Mucosa of stomach (tissue), 1 donor: ENCODE results near the gene HARBI1.
"Not testable (repeated sequence)": the region's sequence is repeated elsewhere in the genome, so short reads cannot be mapped to it uniquely, and the experiment has no call there.

Source experiments
- H3K27me3 ChIP-seq: one replicate; pipeline ENCODE4 v1.7.0; 2013; ENCODE audit warnings: mild to moderate bottlenecking, low read length; ENCODE audit not compliant: control insufficient read depth, insufficient read depth
- H3K36me3 ChIP-seq: one replicate; pipeline ENCODE4 v1.7.0; 2013; ENCODE audit warnings: low read length; ENCODE audit not compliant: control insufficient read depth, insufficient read depth
- H3K4me1 ChIP-seq: one replicate; pipeline ENCODE4 v1.7.0; 2013; ENCODE audit warnings: mild to moderate bottlenecking, low read length; ENCODE audit not compliant: control insufficient read depth, insufficient read depth
- H3K4me3 ChIP-seq: one replicate; pipeline ENCODE4 v1.7.0; 2013; ENCODE audit warnings: low read length
- H3K9ac ChIP-seq: one replicate; pipeline ENCODE4 v1.7.0; 2013; ENCODE audit warnings: mild to moderate bottlenecking, low read length, moderate library complexity
- H3K9me3 ChIP-seq: one replicate; pipeline ENCODE4 v1.7.0; 2013; ENCODE audit warnings: mild to moderate bottlenecking, low read length, moderate library complexity; ENCODE audit not compliant: control insufficient read depth
- donor health status: Pancreatic carcinoma.

The HARBI1 gene

GRCh38 chr11:46588915-46589314 lies 28.1 kb downstream of the HARBI1 start:
- no peaks in the 10 kb centered on the region for H3K27me3 ChIP-seq
- no peak overlapping the region for H3K9ac ChIP-seq
- H3K9me3 ChIP-seq, result no peaks in the 10 kb centered on the region
- peaks cover 25% of the 10 kb centered on the region for H3K4me1 ChIP-seq
- H3K36me3 ChIP-seq, result no peaks in the 10 kb centered on the region
- no peak overlapping the region for H3K4me3 ChIP-seq

GRCh38 chr11:46588131-46588530 lies 28.9 kb downstream of the HARBI1 start:
- Histone ChIP-seq H3K9ac (no peak overlapping the region), H3K4me1 (peaks cover 25% of the 10 kb centered on the region), H3K4me3 (no peak overlapping the region), H3K9me3 (no peaks in the 10 kb centered on the region), H3K27me3 (no peaks in the 10 kb centered on the region), H3K36me3 (no peaks in the 10 kb centered on the region)

DNA sequence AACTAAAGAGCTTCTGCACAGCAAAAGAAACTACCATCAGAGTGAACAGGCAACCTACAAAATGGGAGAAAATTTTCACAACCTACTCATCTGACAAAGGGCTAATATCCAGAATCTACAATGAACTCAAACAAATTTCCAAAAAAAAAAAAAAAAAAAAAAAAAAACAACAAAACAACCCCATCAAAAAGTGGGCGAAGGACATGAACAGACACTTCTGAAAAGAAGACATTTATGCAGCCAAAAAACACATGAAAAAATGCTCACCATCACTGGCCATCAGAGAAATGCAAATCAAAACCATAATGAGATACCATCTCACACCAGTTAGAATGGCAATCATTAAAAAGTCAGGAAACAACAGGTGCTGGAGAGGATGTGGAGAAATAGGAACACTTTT lies 33.5 kb downstream of the HARBI1 start:
- not testable (repeated sequence) for H3K4me3 ChIP-seq, H3K36me3 ChIP-seq, H3K27me3 ChIP-seq, H3K9ac ChIP-seq, H3K9me3 ChIP-seq, H3K4me1 ChIP-seq

DNA sequence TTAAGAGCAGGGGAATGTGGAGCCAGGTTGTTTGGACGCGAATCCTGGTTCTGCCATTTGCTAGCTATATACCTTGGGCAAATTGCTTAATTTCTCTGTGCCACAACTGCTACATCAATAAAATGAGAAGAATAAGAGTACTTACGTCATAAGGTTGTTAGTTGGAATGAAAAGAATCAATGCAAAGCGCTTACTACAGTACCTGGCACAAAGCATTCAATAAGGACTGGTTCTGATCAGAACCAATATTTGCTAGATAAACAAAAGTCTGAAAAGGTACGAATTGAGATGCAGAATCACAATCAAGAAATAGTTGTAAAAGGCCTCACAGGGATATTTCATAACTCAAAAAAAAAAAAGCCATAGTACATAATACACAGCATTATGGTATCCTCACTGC lies 34.4 kb downstream of the HARBI1 start:
- H3K36me3 ChIP-seq, result no peaks in the 10 kb centered on the region
- H3K9ac ChIP-seq, result no peak overlapping the region
- peaks cover 3% of the 10 kb centered on the region for H3K4me1 ChIP-seq
- H3K27me3 ChIP-seq, result no peaks in the 10 kb centered on the region
- H3K9me3 ChIP-seq, result no peaks in the 10 kb centered on the region
- H3K4me3 ChIP-seq, result no peak overlapping the region

GRCh38 chr11:46577058-46577457 lies 40.0 kb downstream of the HARBI1 start:
- H3K9ac ChIP-seq, result no peak overlapping the region
- no peak overlapping the region for H3K4me3 ChIP-seq
- no peaks in the 10 kb centered on the region for H3K9me3 ChIP-seq
- no peaks in the 10 kb centered on the region for H3K27me3 ChIP-seq
- H3K4me1 ChIP-seq, result peaks cover 8% of the 10 kb centered on the region
- H3K36me3 ChIP-seq, result no peaks in the 10 kb centered on the region

DNA sequence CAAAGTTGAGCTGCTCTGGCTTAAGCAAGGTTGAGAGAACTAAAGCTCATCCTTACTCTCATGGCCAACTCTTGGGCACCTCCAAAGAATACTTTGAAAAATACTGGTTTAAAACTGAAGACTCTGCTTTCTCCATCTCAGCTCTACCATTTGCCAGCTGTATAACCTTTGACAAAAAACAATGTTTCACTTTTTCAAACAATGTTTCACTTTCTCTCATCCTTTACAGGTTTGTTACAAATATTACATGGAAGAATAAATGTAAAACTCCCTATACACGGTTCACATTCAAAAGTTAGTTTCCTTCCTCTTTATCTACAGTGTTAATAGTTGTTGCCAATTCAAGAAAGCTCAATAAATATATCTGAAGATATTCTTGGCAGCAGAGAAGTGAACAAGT lies 42.4 kb downstream of the HARBI1 start:
- Histone ChIP-seq H3K9ac (no peak overlapping the region), H3K4me3 (no peak overlapping the region), H3K4me1 (peaks cover 6% of the 10 kb centered on the region), H3K36me3 (no peaks in the 10 kb centered on the region), H3K9me3 (no peaks in the 10 kb centered on the region), H3K27me3 (no peaks in the 10 kb centered on the region)

- H3K4me1 ChIP-seq, result peaks cover under 1% of the 10 kb centered on the region
- no peaks in the 10 kb centered on the region for H3K36me3 ChIP-seq
- no peak overlapping the region for H3K4me3 ChIP-seq
- H3K27me3 ChIP-seq, result no peaks in the 10 kb centered on the region
- no peak overlapping the region for H3K9ac ChIP-seq
- H3K9me3 ChIP-seq, result no peaks in the 10 kb centered on the region
Measured at GRCh38 chr11:46570790-46571398, 46.1 kb downstream of the HARBI1 start.

- no peak overlapping the region for H3K9ac ChIP-seq
- H3K36me3 ChIP-seq, result no peaks in the 10 kb centered on the region
- H3K9me3 ChIP-seq, result no peaks in the 10 kb centered on the region
- H3K27me3 ChIP-seq, result no peaks in the 10 kb centered on the region
- no peak overlapping the region for H3K4me3 ChIP-seq
- peaks cover 8% of the 10 kb centered on the region for H3K4me1 ChIP-seq
Measured at GRCh38 chr11:46565232-46565840, 51.7 kb downstream of the HARBI1 start.

DNA sequence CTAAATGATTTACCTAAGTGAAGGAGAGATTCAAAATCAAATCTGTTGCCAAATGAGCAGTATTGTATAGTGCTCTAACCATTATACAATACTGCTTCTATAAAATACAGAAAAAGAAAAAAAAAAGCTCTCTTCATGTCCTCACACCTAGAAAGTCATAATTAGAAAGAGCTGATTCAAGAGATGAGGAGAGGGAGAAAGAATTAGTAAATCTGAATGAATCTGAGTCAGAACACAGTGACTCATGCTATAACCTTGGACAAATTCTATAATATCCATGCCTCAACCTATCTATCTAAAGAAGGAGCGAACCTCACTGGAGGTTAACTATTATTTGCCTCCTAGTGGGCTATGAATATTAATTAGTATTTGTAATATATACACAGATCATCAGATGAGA lies 52.6 kb downstream of the HARBI1 start:
- no peak overlapping the region for H3K4me3 ChIP-seq
- H3K4me1 ChIP-seq, result peaks cover 8% of the 10 kb centered on the region

GRCh38 chr11:46562527-46562926 lies 54.5 kb downstream of the HARBI1 start:
- H3K9ac ChIP-seq, result no peak overlapping the region
- H3K9me3 ChIP-seq, result no peaks in the 10 kb centered on the region
- H3K4me3 ChIP-seq, result no peak overlapping the region
- no peaks in the 10 kb centered on the region for H3K27me3 ChIP-seq
- H3K4me1 ChIP-seq, result peaks cover 11% of the 10 kb centered on the region
- H3K36me3 ChIP-seq, result no peaks in the 10 kb centered on the region

More for the DNA sequence above, 52.6 kb downstream of the HARBI1 start:
- Histone ChIP-seq H3K9me3 (no peaks in the 10 kb centered on the region), H3K9ac (no peak overlapping the region), H3K27me3 (no peaks in the 10 kb centered on the region), H3K36me3 (no peaks in the 10 kb centered on the region)

DNA sequence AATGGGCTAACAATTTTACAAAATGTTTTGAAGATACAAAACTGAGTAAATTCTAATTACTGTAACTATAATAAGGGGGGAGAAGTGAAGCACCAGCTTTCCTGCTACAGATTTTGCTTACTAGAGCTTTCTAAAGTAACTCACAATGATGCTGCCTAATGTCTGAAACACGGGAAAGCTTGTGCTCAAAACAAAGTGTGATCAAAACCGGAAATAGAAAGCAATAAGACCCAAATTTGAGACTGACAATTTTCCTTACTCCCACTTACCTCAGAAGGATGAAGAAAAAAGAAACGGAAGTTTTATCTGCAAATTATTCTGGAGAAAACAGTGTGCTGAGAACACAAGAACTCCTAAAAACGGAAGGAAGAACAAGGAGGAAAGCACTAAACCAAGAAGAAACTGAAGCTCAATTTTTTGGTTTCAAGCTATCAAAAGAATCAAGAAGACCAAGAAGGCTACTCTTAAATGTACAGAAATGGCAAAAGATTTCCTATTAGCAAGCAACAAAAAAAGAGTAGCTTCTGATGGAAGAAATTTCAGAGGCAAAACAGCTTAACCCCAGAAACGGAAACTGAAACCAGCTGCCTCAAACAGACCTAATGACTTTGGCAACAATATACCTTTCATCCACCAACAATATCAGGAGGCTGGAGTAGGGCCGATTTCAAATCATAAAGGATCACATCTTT lies 56.6 kb downstream of the HARBI1 start:
- Histone ChIP-seq H3K9me3 (no peaks in the 10 kb centered on the region), H3K9ac (peak overlapping the region; percentile 76), H3K36me3 (no peaks in the 10 kb centered on the region), H3K27me3 (no peaks in the 10 kb centered on the region), H3K4me1 (peaks cover 21% of the 10 kb centered on the region), H3K4me3 (peak overlapping the region; percentile 51)

DNA sequence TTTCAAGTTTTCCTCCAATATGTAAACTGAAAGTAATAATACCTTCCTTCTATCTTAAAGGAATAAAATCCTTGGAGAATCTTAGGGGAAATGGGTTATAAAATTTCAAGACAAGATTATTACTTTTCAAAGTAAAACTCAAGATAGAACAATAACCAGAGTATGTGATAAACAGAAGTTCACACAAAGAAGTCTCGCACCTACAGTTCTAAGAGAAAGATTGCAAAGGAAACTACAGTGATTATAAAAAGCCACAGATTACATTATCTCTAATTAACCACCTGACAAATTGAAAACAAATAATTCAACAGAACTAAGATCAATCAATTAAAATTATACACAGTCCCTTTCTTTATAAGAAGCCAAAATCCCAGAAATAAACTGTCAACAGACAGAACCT lies 57.2 kb downstream of the HARBI1 start:
- Histone ChIP-seq H3K4me1 (peaks cover 24% of the 10 kb centered on the region), H3K9me3 (no peaks in the 10 kb centered on the region), H3K9ac (peak overlapping the region; percentile 76)

More for the DNA sequence above, 57.2 kb downstream of the HARBI1 start:
- no peak overlapping the region for H3K4me3 ChIP-seq
- no peaks in the 10 kb centered on the region for H3K36me3 ChIP-seq
- H3K27me3 ChIP-seq, result no peaks in the 10 kb centered on the region
